ENCODE results near the gene FAM162A.

DNA sequence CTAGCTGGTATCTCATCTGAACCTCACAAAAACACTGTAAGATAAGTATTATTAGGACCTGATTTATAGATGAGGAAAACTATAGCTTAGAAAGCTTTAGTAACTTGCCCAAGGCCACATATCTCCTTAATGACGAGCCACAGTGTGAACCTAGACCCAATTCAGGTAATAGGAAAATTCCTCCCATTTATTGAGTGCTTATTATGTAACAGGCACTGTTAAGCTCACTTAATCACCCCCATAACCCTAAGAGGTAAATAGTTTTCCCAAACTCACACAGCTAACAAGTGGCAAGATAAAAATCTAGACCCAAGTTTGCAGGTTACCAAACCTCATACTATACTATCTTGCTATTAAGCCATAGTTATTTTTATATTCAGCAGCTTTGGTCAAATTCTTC lies 24.0 kb downstream of the FAM162A start:
- TF ChIP-seq, protein P1, sequence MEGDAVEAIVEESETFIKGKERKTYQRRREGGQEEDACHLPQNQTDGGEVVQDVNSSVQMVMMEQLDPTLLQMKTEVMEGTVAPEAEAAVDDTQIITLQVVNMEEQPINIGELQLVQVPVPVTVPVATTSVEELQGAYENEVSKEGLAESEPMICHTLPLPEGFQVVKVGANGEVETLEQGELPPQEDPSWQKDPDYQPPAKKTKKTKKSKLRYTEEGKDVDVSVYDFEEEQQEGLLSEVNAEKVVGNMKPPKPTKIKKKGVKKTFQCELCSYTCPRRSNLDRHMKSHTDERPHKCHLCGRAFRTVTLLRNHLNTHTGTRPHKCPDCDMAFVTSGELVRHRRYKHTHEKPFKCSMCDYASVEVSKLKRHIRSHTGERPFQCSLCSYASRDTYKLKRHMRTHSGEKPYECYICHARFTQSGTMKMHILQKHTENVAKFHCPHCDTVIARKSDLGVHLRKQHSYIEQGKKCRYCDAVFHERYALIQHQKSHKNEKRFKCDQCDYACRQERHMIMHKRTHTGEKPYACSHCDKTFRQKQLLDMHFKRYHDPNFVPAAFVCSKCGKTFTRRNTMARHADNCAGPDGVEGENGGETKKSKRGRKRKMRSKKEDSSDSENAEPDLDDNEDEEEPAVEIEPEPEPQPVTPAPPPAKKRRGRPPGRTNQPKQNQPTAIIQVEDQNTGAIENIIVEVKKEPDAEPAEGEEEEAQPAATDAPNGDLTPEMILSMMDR (IDR thresholded peaks at IDR 0.05): no peak
- no peak for TF ChIP-seq POLR2AphosphoS5 (IDR thresholded peaks at IDR 0.05)
- TF ChIP-seq EP300 (IDR thresholded peaks at IDR 0.05): no peak
- TF ChIP-seq POLR2A (IDR thresholded peaks at IDR 0.05): no peak
